ENCODE data around the gene SUPT5H. TPM values are rescaled to one million over a fixed set of nuclear protein-coding genes. Genes with fewer than 3 reads are reported as not detected.

Gene SUPT5H
- total and polyA plus RNA-seq, 2 of the 13 experiments (the other 11 are each of a cell fraction or from before 2014, with no cell fraction given) = 48.2 to 51.7 TPM

GRCh38 chr19:39435499-39436349 lies 9.7 kb upstream of the SUPT5H start, which contains the start of gene RPS16 (continued):
- TF ChIP-seq FUBP1 (CRISPR knock-in tag; IDR thresholded peaks at IDR 0.05; ENCODE audit: borderline replicate concordance) (no peak), ZNF776 (CRISPR knock-in tag; IDR thresholded peaks at IDR 0.05) (peak; percentile 84; the same call in 1 of the 2 replicates), PBX3 (CRISPR knock-in tag; IDR thresholded peaks at IDR 0.05; ENCODE audit: borderline replicate concordance) (peak; percentile 66; the same call in 1 of the 2 replicates), ZNF562 (CRISPR knock-in tag; IDR thresholded peaks at IDR 0.05; ENCODE audit: borderline replicate concordance) (no peak), KAT2B (IDR thresholded peaks at IDR 0.05; ENCODE audit: borderline replicate concordance, low read depth, low read length) (no peak), ZBTB2 (CRISPR knock-in tag; IDR thresholded peaks at IDR 0.05; ENCODE audit: low read depth) (peak; percentile 94), GATAD1 (CRISPR knock-in tag; IDR thresholded peaks at IDR 0.05) (peak; percentile 99), RAD21 (CRISPR knock-in tag; IDR thresholded peaks at IDR 0.05) (no peak; the same call in none of the 2 replicates), MLXIP (CRISPR knock-in tag; IDR thresholded peaks at IDR 0.05; ENCODE audit: borderline replicate concordance) (no peak), ZNF577 (CRISPR knock-in tag; IDR thresholded peaks at IDR 0.05; ENCODE audit: borderline replicate concordance, low read depth) (0 out of 2 replicates have a peak, but pooled peaks have one; percentile 7), ZNF343 (CRISPR knock-in tag; IDR thresholded peaks at IDR 0.05) (peak; percentile 89), CENPBD1 (CRISPR knock-in tag; IDR thresholded peaks at IDR 0.05; ENCODE audit: borderline replicate concordance, low read depth) (0 out of 2 replicates have a peak, but pooled peaks have one; percentile 60), JDP2 (CRISPR knock-in tag; IDR thresholded peaks at IDR 0.05; ENCODE audit: borderline replicate concordance) (no peak; the same call in 1 of the 2 replicates), RFX3 (CRISPR knock-in tag; IDR thresholded peaks at IDR 0.05) (no peak), TFDP2 (CRISPR knock-in tag; IDR thresholded peaks at IDR 0.05) (peak; percentile 98), HNRNPH1 (optimal IDR thresholded peaks at IDR 0.05; ENCODE audit: low read depth, low read length) (no peak)
